ENCODE results near the gene PJA1. TPM values are rescaled to one million over a fixed set of nuclear protein-coding genes. Genes with fewer than 3 reads are reported as not detected.

The PJA1 gene
- polyA plus RNA-seq, 1 of the 3 experiments (the other 2 are of a cell fraction): 16.5 TPM

GRCh38 chrX:69178592-69178991 lies 13.3 kb upstream of the PJA1 start:
- peaks cover 0 to 11% of the 10 kb centered on the region in 2 experiments; a peak in 1 of 4 replicates for H3K4me1 ChIP-seq (ENCODE audit: control insufficient read depth in 1 of 2, insufficient read depth in 2 of 2, low read depth in 1 of 2, low read length in 1 of 2)
- no peaks in the 10 kb centered on the region for H3K9me3 ChIP-seq
- H3K4me2 ChIP-seq: no peak overlapping the region
- no peak for DNase-seq
- H3K9me2 ChIP-seq: no peaks in the 10 kb centered on the region
- H3K9ac ChIP-seq: no peak overlapping the region
- no peak overlapping the region for H3K27ac ChIP-seq (ENCODE audit: low read depth in 2 of 2, low read length in 1 of 2)
- H3K4me3 ChIP-seq (ENCODE audit: low read depth in 2 of 2, low read length in 1 of 2): no peak overlapping the region
- H3K27me3 ChIP-seq (ENCODE audit: insufficient read depth): peaks cover 27% of the 10 kb centered on the region
- ChIA-PET CTCF (interaction anchor here (0.6 to 1.1 kb wide), 3 partner anchors 10 to 20 kb away, joined by 3 read pairs; no protein-coding TSS in a partner anchor), POLR2A (interaction anchor here (1.0 to 1.9 kb wide), 2 partner anchors 13 to 43 kb away, joined by 3 to 10 read pairs; partner anchors contain the start of gene PJA1)
- no peaks in the 10 kb centered on the region for H3F3A ChIP-seq (replicated peaks; ENCODE audit: insufficient read depth)
- no peaks in the 10 kb centered on the region for H3K79me2 ChIP-seq (ENCODE audit: insufficient read depth)
- H3K36me3 ChIP-seq (replicated peaks in 1 of 2; ENCODE audit: control insufficient read depth in 1 of 2, insufficient read depth in 2 of 2, low read length in 1 of 2): no peaks in the 10 kb centered on the region
- 14% methylated on average over 1 of the region's 3 CpGs for whole genome bisulfite sequencing (ENCODE audit: low lambda C conversion rate)
- TF ChIP-seq TAF1 (IDR thresholded peaks at IDR 0.05; ENCODE audit: borderline replicate concordance, low read depth, low read length) (no peak), RFX5 (IDR thresholded peaks at IDR 0.05; ENCODE audit: low read length) (no peak), YY1 (IDR thresholded peaks at IDR 0.05; ENCODE audit: low read depth) (no peak), NRF1 (IDR thresholded peaks at IDR 0.05; ENCODE audit: low read depth, low read length) (no peak), USF1 (IDR thresholded peaks at IDR 0.05; ENCODE audit: borderline replicate concordance, low read depth) (no peak), EZH2phosphoT487 (IDR thresholded peaks at IDR 0.05; ENCODE audit: borderline replicate concordance, low read depth) (no peak), REST (IDR thresholded peaks at IDR 0.05; ENCODE audit: low read depth, low read length) (no peak), FOXM1 (IDR thresholded peaks at IDR 0.05; ENCODE audit: low read depth) (no peak), ZBTB33 (IDR thresholded peaks at IDR 0.05; ENCODE audit: borderline replicate concordance, low read depth) (no peak), SMC3 (IDR thresholded peaks at IDR 0.05; ENCODE audit: low read depth, low read length) (no peak), MEF2A (IDR thresholded peaks at IDR 0.05; ENCODE audit: borderline replicate concordance, low read depth) (no peak), PBX3 (IDR thresholded peaks at IDR 0.05) (no peak), TCF12 (IDR thresholded peaks at IDR 0.05) (no peak), TEAD4 (IDR thresholded peaks at IDR 0.05; ENCODE audit: borderline replicate concordance, insufficient read depth) (no peak), GABPA (IDR thresholded peaks at IDR 0.05; ENCODE audit: low read depth) (no peak), MXI1 (IDR thresholded peaks at IDR 0.05; ENCODE audit: low read depth, low read length) (no peak), FOSL2 (IDR thresholded peaks at IDR 0.05; ENCODE audit: borderline replicate concordance, low read depth) (no peak), RXRA (IDR thresholded peaks at IDR 0.05; ENCODE audit: borderline replicate concordance, low read depth) (no peak)
- no peak overlapping the region for H2AFZ ChIP-seq (ENCODE audit: low read depth)
- no peaks in the 10 kb centered on the region for H4K20me1 ChIP-seq (ENCODE audit: insufficient read depth)
